MM.1S (cell line): ENCODE results near the gene ARFGEF2.

ENCODE experiments used
- EZH2 ChIP-seq: fragments of 300-600 bp; sonication (generic); optimal IDR thresholded peaks from 2 replicates; pipeline ENCODE3; 2017; ENCODE audit warnings: low read depth, mild to moderate bottlenecking, antibody characterized with exemption, low read length, mixed read lengths
- EZH2phosphoT487 ChIP-seq: fragments of 300-600 bp; sonication (generic); IDR thresholded peaks from 2 replicates; pipeline ENCODE4 v1.6.1; 2018; ENCODE audit warnings: antibody characterized with exemption, low read length
- TF ChIP-seq, protein P1 (sequence below): fragments of 300-600 bp; sonication (generic); IDR thresholded peaks from 2 replicates; pipeline ENCODE4 v1.5.1; 2016; ENCODE audit warnings: antibody characterized with exemption, low read length, mixed read lengths

- TF ChIP-seq, protein P1, sequence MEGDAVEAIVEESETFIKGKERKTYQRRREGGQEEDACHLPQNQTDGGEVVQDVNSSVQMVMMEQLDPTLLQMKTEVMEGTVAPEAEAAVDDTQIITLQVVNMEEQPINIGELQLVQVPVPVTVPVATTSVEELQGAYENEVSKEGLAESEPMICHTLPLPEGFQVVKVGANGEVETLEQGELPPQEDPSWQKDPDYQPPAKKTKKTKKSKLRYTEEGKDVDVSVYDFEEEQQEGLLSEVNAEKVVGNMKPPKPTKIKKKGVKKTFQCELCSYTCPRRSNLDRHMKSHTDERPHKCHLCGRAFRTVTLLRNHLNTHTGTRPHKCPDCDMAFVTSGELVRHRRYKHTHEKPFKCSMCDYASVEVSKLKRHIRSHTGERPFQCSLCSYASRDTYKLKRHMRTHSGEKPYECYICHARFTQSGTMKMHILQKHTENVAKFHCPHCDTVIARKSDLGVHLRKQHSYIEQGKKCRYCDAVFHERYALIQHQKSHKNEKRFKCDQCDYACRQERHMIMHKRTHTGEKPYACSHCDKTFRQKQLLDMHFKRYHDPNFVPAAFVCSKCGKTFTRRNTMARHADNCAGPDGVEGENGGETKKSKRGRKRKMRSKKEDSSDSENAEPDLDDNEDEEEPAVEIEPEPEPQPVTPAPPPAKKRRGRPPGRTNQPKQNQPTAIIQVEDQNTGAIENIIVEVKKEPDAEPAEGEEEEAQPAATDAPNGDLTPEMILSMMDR = no peak
- TF ChIP-seq EZH2 = no peak
- no peak for TF ChIP-seq EZH2phosphoT487
Measured at GRCh38 chr20:48878534-48879248, 42.8 kb upstream of the ARFGEF2 start.
